ENCODE results near the gene TEX22.

Gene TEX22

DNA sequence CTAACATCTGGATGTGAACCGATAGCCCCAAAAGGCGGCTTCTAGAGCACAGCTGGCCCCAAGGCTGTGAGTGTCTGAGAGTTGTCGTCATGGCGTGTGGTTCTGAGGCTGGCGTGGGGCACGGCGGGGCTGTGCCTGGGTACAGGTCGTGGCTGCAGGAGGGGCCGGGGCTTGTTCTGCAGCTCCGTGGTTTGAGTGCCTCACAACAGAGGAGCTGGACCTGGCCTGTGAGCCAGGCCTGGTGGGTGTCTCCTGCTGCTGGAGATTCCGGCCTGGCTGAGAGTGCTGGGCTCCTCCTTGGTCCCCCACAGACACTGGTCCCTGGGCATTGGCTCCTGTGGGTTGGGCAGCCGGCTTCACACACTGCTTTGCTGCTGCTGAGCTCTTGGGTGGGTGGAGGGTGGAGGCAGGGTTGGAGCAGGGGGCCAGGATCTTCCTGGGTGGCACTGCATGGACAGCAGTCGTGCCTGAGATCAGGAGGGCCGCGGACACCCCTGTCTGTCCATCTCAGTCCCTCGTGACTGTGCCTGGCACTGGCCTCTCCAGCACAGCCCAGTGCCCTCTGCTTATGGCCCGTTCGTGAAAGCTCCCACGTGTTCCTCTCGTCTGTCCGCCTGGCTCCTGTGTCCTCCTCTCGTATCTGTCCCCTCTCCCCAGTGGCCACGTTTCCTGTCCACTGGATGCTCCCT is 31.8 kb upstream of the TEX22 start:
- DNase-seq (ENCODE audit: low read depth) = no peak

DNA sequence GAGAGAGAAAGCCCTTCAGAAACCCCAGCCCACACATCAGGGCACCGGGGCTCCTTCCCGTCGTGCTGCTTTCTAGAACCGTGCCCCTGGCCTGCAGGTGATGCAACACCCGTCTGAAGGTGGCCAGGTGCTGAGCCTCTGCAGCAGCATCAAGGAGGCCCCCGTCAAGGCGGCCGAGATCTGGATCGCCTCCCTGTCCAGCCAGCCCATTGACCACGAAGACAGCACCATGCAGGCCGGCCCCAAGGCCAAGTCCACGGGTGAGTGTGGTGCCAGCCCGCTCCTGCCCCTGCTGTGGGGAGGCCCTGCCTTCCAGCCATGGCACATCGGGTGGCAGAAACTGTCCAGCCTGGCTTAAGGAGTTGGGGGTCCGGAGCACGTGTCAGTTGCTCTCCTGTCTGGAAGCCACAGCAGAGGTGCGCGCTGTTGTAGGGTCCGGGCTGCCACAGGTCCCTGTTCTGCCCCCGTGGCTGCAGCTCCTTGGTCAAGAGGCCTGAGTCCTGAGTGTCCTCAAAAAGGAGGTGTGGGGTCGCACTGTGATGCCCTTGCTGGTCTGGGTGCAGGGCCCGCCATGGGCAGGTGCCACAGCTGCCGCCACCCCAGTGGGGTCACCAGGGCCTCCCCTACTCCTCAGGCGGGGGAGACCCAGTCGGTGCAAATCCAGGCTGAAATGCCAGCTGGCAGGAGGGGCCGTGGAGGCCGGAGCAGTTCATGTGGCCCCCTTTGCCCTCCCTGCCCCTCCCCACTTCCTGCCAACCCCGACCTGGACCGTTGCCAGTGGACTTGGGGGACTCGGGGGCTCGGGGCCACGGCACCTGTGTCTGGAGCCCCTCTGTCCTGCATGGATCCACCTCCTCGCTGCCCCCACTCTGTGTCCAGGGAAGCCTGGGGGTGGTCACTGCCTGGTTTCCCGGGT is 31.0 kb upstream of the TEX22 start:
- DNase-seq (ENCODE audit: low read depth) = no peak

DNA sequence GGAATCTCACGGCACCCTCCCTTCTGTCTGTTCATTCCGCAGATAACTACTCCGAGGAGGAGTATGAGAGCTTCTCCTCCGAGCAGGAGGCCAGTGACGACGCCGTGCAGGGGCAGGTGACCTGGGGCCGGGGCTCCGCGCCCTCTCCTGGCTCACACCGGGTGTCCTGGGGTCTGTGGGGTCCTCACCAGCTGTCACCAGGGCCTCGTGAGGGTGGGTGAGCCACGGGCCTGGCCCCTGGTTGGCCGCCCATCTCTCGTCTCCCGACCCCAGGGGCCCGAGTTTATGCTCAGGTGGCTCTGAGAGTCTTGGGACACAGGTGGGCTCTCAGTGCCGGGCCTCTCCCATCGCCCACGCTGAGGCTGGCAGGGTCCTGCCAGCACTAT is 30.3 kb upstream of the TEX22 start:
- DNase-seq (ENCODE audit: low read depth) = no peak

DNA sequence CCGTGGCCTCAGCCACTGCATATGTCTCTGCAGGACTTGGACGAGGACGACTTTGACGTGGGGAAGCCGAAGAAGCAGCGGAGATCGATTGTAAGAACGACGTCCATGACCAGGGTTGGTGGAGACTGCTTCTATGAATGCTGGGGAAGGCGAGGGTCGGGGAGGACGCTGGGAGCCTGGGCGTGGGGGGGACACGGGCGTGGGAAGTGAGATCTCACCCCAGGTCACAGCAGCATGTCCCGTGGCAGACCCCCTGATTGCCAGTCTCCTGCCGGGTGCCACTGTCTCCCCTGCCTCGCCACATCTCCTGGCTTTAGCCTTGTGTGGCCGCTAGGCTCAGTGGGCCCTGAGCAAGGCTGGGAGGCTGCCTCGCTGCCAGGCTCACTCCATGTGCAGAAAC is 29.9 kb upstream of the TEX22 start:
- DNase-seq (ENCODE audit: low read depth) = no peak

DNA sequence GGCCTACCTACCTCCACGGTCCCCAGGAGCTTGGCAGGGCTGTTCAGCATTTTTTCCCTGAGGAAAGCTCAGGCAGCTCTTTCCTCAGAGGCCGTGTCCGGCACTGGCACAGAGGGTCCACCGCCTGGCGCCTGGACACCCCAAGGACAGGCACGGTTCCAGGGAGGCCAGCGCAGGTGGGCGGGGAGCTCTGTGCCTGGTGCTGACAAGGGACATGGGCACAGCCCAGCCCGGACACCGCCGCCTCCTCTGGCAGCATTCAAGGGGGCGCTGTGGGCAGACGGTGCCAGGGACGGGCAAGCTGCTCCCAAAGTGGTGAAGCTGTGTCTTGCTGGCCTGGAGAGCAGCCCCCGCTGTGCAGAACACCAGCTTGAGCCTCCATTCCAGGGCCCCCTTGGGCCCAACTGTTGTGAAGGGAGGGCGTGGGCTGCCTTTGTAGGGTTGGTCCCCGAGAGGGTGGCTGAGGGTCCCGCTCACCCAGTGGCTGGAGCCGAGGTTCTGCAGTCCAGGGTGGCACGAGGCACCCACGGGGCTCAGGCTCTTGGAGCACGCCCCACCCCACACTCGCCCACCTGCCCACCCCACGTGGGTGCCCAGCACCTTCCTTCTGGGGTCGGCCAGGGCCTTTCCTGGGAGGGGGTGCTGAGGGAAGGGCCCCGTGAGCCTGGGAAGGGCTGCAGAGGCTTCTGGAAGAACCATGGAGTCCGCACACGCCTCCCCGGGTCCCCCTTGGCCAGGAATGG is 29.3 kb upstream of the TEX22 start:
- no peak for DNase-seq (ENCODE audit: low read depth)

DNA sequence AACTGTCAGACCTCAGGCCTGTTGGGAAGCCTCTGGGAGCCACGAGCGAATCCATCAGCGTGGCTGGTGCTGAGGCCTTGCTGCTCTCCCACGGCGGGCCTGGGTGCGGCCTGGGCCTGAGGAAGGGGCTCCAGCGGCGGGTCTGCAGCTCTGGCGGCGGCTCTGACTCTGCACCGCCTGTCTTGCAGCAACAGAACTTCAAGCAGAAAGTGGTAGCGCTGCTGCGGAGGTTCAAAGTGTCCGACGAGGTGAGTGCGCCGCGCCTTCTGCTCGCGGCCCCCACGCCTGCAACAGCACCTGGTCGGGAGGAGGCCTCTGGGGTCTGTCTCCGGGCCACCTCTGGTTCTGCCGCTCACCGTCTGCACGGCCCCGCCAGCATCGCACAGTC is 28.7 kb upstream of the TEX22 start:
- DNase-seq (ENCODE audit: low read depth) = no peak

DNA sequence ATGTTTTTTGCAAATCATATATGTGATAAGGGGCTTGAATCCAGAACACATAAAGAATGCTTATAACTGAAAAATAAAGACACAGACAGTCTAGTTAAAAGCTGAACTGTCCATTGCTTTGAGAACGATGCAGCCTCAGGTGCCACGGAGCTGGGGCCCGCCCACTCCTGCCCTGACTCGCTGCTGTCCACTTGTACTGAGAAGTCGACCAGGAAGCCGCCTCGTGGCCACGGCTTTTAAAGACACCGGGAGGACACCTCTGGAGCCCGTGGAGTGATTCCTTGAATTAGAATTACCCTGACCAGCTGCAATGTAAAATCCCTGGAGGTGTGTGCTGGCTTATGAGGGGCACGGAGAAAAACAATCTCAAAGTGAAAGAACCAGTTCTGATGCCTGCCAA is 23.9 kb upstream of the TEX22 start:
- DNase-seq (ENCODE audit: low read depth) = no peak

DNA sequence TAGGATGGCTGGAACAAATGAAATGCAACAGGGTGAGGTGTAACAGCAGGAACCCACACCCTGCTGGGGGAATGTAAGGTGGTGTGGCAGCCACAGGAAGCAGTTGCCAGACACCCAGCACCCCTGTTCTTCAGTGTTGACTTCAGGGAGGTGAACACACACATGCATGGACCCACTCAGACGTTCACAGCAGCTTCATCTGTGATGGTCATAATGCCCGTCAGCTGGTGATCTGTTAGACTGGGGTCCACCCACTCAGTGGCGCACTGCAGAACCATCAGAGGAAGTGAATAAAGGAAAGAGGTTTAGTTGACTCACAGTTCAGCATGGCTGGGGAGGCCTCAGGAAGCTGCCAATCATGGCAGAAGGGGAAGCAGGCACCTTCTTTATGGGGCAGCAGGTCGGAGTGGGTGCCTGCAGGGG is 22.7 kb upstream of the TEX22 start:
- no peak for DNase-seq (ENCODE audit: low read depth)

DNA sequence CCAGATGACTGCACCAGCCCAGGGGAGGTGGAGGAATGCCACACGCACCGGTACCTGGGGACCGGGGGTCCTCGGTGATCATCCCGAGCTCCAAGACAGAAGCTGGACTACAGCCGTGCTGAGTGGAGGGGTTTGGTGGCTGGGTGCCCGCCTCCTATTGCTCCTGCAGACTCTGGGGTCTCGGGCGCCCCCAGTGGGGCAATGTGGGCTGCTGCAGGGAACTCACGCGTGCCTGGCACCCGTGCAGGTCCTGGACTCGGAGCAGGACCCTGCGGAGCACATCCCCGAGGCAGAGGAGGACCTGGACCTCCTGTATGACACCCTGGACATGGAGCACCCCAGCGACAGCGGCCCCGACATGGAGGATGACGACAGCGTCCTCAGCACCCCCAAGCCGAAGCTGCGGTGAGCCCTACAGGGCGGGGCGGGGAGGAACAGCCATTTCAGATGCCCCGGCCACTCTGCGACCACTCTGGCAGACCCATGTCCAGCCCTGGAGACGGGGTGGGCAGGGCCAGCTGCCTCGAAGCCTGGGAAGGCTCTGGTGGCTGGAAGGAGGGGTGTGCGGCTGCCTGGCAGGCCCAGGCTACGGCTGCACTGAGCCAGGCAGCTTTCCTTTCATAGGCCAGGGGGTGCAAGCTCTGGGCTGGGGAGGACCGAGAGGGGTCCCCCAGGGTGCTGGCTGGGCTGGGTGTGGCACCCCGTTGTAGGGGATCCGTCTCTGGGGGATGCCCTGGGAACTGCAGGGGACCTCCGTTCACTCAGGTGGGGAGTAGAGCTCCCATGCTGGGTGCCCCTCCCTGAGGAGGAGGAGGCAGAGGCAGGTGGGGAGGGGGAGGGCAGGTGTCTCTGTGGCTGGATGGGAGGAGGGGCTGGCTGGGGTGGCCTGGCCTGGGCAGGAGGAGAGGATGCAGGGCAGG is 21.6 kb upstream of the TEX22 start:
- DNase-seq (ENCODE audit: low read depth) = no peak

DNA sequence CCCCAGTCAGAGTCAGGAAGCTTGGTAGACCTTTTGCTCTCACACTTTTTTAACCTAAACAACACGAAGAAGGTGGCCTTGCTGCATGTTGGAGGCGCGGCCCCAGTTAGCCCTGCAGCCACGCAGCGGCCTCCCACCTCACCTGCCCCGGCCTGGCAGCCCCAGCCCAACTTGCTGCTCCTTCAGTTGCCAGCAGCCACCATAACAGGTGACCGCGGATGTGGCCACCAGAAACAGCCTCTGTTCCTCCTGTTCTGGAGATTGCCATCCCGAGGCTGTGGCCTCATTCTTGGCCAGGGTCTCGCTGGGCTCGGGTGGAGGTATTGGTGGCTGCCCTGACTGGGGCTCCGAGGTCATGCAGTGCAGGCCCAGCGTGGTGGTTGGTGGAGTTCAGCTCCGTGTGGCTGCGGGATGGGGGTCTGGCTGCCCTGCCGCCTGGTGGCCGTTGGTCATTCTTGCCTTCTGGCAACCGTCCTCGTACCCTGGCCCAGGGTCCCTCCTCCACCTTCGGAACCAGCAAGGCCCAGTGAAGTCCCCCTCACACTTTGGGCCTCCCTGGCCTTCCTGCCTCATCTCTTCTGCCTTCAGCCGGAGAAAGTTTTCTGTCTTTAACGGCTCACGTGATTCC is 20.7 kb upstream of the TEX22 start:
- no peak for DNase-seq (ENCODE audit: low read depth)

DNA sequence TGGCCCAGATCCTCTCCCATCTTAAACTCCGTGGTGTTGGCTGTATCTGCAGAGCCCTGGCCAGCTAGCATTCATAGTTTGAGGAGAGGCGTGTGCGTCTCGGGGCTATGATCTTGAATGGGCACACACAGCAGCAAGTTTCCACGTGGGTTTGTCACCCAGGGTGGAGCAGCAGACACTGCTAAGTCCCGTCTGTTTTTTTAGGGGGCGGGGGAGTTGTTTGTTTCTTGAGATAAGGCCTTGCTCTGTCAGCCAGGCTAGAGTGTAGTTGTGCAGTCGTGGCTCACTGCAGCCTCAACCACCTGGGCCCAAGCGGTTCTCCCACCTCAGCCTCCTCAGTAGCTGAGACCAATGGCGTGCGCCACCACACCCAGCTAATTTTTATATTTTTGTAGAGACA is 20.1 kb upstream of the TEX22 start:
- no peak for DNase-seq (ENCODE audit: low read depth)

DNA sequence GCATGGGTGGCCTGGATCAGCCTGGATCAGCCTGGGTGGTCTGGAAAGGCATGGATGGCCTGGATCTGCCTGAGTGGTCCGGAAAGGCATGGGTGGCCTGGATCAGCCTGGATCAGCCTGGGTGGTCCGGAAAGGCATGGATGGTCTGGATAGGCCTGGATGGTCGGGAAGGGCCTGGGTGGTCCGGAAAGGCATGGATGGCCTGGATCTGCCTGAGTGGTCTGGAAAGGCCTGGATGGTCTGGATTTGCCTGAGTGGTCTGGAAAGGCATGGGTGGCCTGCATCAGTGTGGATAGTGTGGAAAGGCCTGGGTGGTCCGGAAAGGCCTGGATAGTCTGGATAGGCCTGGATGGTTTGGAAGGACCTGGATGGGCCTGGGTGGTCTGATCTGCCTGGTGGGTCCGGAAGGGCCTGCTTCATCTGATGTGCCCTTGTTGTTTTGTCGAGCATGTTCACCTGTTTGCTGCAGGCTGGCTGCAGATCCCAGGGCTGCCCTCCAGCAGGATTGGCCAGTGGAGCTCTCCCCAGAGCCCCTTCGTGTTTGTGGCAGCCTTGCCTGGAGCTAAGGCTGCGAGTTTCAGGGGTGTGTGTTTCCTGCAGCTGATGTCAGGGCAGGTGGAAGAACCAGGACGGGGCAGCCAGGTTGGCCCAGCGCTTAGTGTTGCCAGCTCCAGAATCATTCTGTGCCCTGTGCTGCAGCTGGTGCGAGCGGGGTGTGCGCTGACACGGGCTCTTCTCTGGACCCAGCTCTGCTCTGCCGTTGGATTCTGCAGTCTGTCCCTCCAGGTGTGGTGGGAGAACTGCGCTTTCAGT is 19.3 kb upstream of the TEX22 start:
- DNase-seq (ENCODE audit: low read depth) = no peak

DNA sequence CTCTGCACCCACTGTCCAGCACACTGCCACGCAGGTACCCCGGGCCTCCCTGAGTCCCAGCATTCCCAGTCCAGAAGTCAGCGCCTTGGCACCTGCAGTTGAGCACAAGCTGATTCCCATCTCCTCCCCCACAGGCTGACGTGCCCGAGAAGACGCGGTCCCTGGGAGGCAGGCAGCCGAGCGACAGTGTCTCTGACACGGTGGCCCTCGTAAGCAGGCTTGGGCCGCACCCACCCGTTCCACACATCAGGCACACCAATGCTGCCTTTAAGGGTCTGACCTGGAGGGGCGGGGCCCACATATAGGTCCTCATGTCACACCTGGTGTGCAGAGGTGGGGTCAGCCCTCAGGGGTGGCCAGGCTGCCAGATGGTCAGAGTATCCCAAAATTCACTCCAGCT is 18.4 kb upstream of the TEX22 start:
- DNase-seq (ENCODE audit: low read depth) = no peak

DNA sequence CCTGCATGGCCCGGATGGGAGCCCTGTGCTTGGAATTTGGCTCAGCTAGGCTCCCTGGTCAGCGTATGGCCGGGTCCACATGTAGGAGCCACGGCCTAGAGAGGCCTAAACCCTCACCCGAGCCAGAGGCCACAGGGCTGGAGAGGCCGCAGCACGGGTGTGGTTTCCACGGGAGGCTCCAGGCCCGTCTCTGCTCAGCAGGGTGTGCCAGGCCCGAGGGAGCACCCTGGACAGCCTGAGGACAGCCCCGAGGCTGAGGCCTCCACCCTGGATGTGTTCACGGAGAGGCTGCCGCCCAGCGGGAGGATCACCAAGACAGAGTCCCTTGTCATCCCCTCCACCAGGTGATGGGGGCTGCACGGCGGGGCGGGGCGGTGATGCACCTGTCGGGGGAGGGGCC is 17.6 kb upstream of the TEX22 start:
- DNase-seq (ENCODE audit: low read depth) = no peak

DNA sequence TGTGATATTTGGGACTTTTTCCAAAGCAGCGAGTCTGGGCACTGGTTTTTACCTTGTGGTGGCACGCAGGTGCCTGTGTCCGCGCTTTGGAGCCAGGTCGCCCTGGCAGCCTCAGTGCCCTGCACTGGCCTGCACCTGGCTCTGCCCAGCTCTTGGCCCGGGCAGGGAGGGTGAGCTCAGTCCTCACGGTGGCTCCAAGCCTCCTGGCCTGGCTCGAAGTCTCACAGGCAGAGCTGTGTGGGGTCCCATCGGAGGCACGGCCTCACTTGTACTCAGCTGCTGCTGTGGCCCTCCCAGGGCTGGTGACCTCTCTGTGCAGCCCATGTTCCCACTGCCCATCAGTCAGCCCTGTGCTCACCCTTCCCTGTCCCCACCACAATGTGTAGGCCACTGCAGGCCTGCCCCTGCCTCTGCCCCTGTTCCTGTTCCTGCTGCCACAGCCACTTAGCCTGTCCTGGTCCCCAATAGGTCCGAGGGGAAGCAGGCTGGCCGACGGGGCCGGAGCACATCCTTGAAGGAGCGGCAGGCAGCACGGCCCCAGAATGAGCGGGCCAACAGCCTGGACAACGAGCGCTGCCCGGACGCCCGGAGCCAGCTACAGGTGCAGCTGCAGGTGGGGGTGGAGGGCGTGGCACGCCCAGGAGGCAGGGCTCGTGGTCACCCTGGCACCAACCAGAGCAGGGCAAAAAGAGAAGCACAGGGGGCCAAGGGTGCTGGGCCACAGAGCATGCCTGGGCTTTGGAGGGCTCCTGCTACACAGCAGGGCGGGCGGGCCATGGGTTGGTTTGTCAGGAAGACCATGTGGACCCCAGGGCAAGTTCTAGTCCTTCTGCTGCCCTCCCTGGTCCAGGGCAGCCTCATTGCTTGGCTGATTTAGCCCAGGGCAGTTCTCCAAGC is 16.6 kb upstream of the TEX22 start:
- DNase-seq (ENCODE audit: low read depth) = no peak

DNA sequence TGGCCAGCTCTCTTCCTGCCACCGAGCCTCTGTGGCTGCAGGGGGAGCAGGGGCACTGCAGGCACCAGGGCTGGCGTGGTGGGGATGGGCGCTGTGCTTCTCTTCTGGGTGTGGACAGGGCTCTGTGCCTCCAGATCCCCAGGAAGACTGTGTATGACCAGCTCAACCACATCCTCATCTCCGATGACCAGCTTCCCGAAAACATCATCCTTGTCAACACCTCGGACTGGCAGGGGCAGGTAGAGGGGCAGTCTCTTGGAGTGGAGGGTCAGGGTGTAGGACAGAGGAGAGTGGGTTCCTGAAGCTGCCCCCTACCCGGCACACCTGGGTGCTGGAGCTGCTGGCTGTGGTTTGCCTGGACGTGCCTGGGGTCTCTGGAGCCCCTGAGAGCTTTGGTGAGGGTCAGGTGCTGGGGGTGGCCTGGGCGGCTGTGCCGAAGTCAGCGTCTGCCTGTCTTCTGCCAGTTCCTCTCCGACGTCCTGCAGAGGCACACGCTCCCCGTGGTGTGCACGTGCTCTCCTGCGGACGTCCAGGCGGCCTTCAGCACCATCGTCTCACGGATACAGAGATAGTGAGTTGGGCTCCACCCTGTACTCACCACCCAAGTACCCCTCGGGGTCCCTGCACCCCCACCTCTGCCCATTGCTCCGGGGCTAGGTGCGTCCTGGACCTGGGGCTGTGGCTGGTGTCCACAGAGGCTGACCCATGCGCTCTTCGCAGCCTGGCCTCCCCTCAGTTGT is 15.8 kb upstream of the TEX22 start:
- no peak for DNase-seq (ENCODE audit: low read depth)

DNA sequence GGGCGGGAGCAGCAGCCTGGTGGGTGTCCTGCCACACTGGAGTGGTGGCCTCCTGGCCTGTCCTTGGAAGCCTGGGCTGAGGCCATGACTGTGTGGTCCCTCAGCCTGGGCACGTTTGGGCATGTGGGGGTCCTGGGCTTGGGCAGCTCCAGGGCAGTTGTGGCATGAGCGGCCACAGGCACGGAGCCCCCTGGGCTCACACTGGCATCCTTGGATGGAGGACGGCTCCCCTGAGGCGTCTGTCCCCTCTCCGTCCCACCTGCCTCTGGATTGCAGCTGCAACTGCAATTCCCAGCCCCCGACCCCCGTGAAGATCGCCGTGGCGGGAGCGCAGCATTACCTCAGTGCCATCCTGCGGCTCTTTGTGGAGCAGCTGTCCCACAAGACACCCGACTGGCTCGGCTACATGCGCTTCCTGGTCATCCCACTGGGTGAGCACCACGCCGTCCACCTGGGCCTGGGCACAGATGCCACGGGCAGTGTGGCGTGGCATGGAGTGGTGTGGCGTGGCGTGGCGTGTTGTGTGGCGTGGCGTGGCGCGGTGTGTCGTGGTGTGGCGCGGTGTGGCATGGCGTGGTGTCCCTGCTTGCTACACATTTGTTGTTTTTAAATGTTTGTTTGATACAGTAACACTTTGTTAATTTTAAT is 15.1 kb upstream of the TEX22 start:
- DNase-seq (ENCODE audit: low read depth) = no peak

DNA sequence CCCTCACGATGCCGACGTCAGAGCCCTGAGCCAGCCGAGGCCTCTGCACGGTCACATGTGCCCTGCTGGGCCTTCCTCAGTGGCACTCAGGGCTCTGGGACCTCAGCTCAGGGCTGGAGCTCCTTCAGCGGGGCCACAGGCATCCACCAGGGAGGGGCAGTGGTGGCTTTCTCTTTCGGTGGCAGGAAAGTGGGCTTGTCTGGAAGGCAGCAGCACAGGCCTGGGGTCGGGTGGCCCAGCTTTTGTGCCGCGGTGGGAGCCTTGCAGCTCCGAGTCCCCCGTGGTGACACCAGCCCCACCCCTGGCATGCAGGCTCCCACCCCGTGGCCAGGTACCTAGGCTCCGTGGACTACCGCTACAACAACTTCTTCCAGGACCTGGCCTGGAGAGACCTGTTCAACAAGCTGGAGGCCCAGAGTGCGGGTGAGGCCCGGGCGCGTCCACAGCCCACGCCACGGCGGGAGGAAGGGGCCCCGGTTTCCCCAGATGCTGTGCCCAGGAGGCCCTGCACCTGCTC is 14.2 kb upstream of the TEX22 start:
- DNase-seq (ENCODE audit: low read depth) = no peak

Data from stromal cell of bone marrow (primary cell).